GM19099 (cell line): Measurements from ENCODE around the gene PPP1R14C.

Experiments used
- POLR2A ChIP-seq: IDR thresholded peaks from 3 replicates; pipeline ENCODE4 v1.6.1; 2011; ENCODE audit warnings: low read depth; ENCODE audit not compliant: insufficient read length; ENCODE audit errors: extremely low read depth

The PPP1R14C gene

GRCh38 chr6:150236114-150236513 lies 93.3 kb downstream of the PPP1R14C start:
- no peak for TF ChIP-seq POLR2A

- TF ChIP-seq POLR2A = no peak
Observed at GRCh38 chr6:150236544-150236943, 93.7 kb downstream of the PPP1R14C start.

DNA sequence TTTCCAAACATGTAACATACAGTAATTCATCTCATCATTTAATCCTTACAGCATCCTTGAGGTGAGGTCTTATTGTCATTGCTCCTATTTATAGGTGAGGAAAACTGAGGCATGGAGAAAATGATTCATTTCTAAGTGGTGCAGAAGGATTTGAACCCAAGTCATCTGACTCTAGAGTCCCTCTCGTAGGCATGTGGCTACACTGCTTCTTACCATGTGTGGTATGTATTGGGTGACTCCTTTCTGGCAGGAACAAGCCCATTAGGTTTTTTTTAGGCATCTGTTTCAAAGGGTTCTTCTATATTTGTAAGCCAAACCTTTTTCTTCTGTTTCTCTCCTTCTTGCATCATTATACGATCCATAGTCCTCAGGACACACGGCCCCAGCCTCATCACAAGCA lies 94.8 kb downstream of the PPP1R14C start:
- no peak for TF ChIP-seq POLR2A

- TF ChIP-seq POLR2A = no peak
Observed at GRCh38 chr6:150238336-150238741, 95.5 kb downstream of the PPP1R14C start.

DNA sequence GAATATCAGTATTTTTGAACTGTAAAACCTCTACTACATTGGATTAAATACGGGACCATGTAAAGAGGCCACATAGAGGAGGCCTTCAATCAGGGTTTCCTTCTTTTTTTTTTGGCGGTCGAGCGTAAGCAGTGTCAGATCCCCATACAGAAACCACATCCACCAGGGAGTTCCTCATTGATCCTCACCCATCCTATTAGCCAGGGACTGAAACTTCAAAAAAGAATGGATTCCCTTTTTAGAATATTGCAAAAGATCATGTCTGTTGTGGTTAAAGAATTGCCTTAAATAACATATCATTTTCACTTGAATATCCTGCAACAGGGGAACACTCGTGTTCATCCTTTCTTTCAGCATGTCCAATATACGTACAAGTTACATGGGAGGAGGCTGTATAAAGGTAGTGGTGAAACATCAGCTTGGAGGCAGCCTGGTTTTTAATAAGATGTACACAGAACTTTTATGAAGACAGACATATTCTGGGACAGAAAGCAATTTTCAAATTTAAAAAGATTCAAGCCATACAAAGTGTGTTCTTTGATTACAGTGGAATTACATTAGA lies 96.1 kb downstream of the PPP1R14C start:
- no peak for TF ChIP-seq POLR2A

DNA sequence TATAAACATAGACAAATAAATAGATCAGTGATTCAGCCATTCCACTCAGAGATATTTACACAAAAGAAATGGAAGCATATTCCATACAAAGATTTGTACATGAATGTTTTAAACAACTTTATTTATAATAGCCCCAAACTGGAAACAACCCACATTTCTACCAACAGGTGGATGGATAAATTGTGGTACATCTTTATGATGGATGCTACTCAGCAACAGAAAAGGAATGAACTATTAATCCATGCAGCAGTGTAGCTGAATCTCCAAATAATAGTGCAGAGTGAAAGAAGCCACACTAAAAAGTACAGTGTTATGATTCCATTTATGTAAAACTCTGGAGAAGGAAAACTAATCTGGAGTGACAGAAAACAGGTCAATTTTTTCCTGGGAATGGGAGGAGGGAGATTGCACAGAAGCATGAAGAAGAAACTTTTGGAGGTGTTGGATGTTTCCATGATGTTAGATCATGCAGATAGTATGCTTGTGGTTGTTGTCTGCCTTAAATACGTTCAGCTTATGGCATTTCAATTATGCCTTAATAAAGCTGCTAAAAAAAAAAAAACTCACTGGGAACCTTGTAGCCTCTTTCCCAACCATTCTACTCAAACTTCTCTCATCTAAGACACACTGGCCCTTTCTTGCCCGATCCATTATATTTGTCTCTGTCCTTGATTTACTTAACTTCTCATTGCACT lies 100.9 kb downstream of the PPP1R14C start:
- no peak for TF ChIP-seq POLR2A

DNA sequence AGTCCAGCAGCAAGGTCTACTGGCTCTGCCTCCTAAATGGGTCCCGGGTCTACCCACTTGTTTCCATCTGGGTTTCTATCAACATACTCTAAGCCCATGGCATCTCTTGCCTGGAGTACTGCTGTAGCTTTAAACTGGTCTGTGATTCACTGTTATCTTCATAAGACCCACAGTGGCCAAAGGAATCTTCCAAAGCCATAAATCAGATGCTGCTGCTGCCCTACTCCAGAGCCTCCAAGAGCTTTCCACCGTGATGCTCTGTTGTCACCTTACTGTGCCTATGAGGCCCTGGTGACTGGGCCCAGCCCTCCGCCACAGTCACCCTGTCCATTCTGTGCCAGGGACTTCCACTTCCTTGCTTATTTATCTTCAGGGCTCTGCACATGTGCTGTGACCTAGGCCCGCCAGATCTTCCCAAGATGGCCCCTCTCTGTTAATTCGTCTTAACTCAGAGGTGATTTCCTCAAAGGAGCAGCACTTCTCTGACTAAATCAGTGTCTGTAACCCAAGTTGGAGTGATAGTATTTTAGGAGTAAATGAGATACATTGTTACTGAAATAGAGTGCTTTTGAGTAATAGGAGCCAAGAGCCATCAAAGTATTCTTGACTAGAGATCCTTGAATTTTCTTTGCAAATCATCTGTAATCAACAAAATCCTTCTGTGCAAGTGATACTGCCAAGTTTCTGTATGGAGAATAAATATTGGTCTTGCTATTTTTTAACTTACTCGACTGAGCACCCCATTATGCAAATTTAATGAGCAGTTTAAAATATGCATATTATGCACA lies 102.5 kb downstream of the PPP1R14C start:
- TF ChIP-seq POLR2A = no peak

- TF ChIP-seq POLR2A = no peak
Observed at GRCh38 chr6:150247803-150248202, 105.0 kb downstream of the PPP1R14C start.

DNA sequence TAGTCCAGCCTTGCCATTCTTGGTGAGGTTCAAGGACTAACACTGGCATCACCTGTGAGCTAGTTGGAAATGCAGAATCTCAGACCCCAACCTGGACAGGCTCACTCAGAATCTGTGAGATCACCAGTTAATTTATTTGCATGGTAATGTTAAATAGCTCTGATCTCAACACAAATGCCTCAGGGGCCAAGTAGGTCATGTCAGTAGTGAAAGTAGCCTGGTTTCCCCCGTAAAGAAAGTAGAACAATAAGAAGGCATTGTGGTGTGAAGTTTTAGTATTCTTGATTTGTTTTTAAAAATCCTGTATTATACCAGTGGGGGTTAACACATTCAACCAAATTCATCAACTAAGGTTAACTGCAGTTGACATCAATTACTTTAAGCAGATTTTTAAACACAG lies 105.5 kb downstream of the PPP1R14C start:
- no peak for TF ChIP-seq POLR2A

- TF ChIP-seq POLR2A = no peak
Observed at GRCh38 chr6:150249261-150249660, 106.4 kb downstream of the PPP1R14C start.

DNA sequence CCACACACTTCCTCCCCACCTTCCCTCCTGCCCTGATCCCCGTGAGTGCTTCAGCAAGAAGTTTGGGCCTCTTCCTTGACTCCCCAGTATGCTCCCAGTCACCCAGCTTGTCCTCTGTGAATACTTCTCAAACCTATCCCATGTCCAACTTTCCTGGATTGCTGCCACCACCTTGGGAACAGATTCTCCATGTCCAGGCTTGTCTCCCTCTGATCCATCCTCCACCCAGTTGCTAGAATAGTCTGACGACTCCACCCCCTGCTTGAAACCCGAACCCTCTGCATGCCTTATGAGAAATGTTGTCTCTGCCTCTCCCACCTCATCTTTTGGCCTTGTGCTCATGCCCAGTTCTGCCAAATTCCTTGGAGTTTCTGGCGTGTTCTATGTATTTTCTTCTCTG lies 108.0 kb downstream of the PPP1R14C start:
- no peak for TF ChIP-seq POLR2A

DNA sequence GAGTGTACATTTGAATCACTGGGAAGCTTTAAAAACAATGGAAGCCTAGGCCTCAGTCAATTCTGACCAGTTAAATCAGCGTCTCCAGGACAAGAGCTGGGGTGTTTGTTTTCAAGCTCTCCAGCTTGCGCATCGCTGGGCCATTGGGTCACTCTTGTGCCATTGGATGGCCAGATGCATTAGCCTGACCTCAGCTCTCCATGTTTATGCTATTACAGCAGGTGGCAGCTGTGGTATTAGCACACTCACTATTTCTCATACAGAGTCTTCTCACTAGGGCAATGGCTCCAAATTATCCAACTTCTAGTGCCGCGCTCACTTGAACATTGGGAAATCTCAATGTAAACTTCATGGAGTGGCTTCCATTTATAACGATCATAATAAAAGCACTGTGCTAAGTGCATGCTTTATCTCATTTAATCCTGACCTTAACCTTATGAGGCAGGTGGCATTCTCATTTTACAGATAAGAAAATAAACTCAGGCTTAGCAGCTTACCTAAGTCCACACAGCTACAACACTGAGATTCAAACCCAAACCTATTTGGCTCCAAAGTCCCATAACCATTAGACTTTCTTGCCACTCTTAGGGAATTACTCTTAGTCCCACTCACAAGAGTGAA lies 108.8 kb downstream of the PPP1R14C start:
- TF ChIP-seq POLR2A = no peak

- TF ChIP-seq POLR2A = no peak
Observed at GRCh38 chr6:150252714-150253444, 110.0 kb downstream of the PPP1R14C start.

GRCh38 chr6:150253489-150253888 lies 110.6 kb downstream of the PPP1R14C start:
- no peak for TF ChIP-seq POLR2A

- no peak for TF ChIP-seq POLR2A
Observed at GRCh38 chr6:150254770-150255169, 111.9 kb downstream of the PPP1R14C start.
